Colonic mucosa (tissue), 4 donors: Measurements from ENCODE around the gene DSC1. TPM values are rescaled to one million over a fixed set of nuclear protein-coding genes. Genes with fewer than 3 reads are reported as not detected.

Experiments used
- DNase-seq: peaks from one replicate; pipeline ENCODE4 v3.0.0-alpha.2; 2020
- H3K27ac ChIP-seq: fragments of 200-600 bp; one replicate; pipeline ENCODE4 v1.8.0; 2021
- H3K27me3 ChIP-seq: fragments of 200-600 bp; one replicate; pipeline ENCODE4 v1.8.0; 2021
- H3K36me3 ChIP-seq: fragments of 200-600 bp; one replicate; pipeline ENCODE4 v1.8.0; 2021
- H3K4me1 ChIP-seq: fragments of 200-600 bp; one replicate; pipeline ENCODE4 v1.8.0; 2021; ENCODE audit warnings: mild to moderate bottlenecking
- H3K4me3 ChIP-seq: fragments of 200-600 bp; one replicate; pipeline ENCODE4 v1.8.0; 2021
- H3K9ac ChIP-seq, 2 donors: one replicate each; pipeline ENCODE4 v1.7.0; 2013; ENCODE audit warnings: control low read depth in 2 of 2, low read depth in 2 of 2, low read length in 2 of 2
- H3K9me3 ChIP-seq: fragments of 200-600 bp; one replicate; pipeline ENCODE4 v1.8.0; 2021
- CTCF ChIP-seq: fragments of 200-600 bp; IDR thresholded peaks from one replicate; pipeline ENCODE4 v1.8.0; 2022; ENCODE audit warnings: antibody characterized with exemption, mild to moderate bottlenecking
- intact Hi-C: fragments of 100-400 bp; cut with DNase I; formaldehyde crosslinking; loops from one replicate; pipeline ENCODE4 v1.14.1; 2022
- total RNA-seq, 2 donors: library from RNA; stranded (reverse); fragmentation: NEBNext Ultra II Directional in 1 of 2; extraction: Animal tissue kit (Norgen Biotek cat#: 25700) in 1 of 2; gene quantifications; one replicate each; pipeline ENCODE4 v1.2.1, GENCODE V29; 2021
- donor health status: healthy.
- donor health status: DM: no; HTN: no; CAD: no.
- donor health status: DM: no; HTN: no; CAD: no.

Gene DSC1
- total RNA-seq, 2 donors from 2014 or later = 0.05 to 0.17 TPM

- peak overlapping the region; percentile 62 for H3K4me3 ChIP-seq
- intact Hi-C loops = loop anchor here (5.0 kb wide), 1 partner anchor 98 kb away; no protein-coding TSS in a partner anchor
Observed at GRCh38 chr18:31099450-31100230, 63.0 kb downstream of the DSC1 start.

GRCh38 chr18:31098878-31099277 is 63.8 kb downstream of the DSC1 start:
- Histone ChIP-seq H3K9ac (peak overlapping the region in 1 of 2 donors; percentile 57), H3K36me3 (no peaks in the 10 kb centered on the region), H3K4me1 (peaks cover 3% of the 10 kb centered on the region), H3K27ac (peak overlapping the region; percentile 94), H3K9me3 (no peaks in the 10 kb centered on the region), H3K27me3 (no peaks in the 10 kb centered on the region), H3K4me3 (no peak overlapping the region)
- intact Hi-C loops = no loop called here
- DNase-seq = no peak
- no peak for TF ChIP-seq CTCF

More at GRCh38 chr18:31099450-31100230, 63.0 kb downstream of the DSC1 start:
- DNase-seq = peak; percentile 39
- H3K27me3 ChIP-seq = no peaks in the 10 kb centered on the region
- peak overlapping the region in 1 of 2 donors; percentile 79 for H3K9ac ChIP-seq
- no peak for TF ChIP-seq CTCF
- H3K27ac ChIP-seq = peak overlapping the region; percentile 94
- H3K4me1 ChIP-seq = peaks cover 3% of the 10 kb centered on the region
- no peaks in the 10 kb centered on the region for H3K36me3 ChIP-seq
- H3K9me3 ChIP-seq = no peaks in the 10 kb centered on the region

- intact Hi-C loops = no loop called here
- Histone ChIP-seq H3K9ac (no peak overlapping the region), H3K36me3 (no peaks in the 10 kb centered on the region), H3K4me1 (peaks cover 3% of the 10 kb centered on the region), H3K27ac (peak overlapping the region; percentile 94), H3K4me3 (no peak overlapping the region), H3K27me3 (no peaks in the 10 kb centered on the region), H3K9me3 (no peaks in the 10 kb centered on the region)
- TF ChIP-seq CTCF = no peak
- no peak for DNase-seq
Observed at GRCh38 chr18:31097666-31098065, 65.0 kb downstream of the DSC1 start.

- H3K27me3 ChIP-seq = no peaks in the 10 kb centered on the region
- no peaks in the 10 kb centered on the region for H3K9me3 ChIP-seq
- no peak for DNase-seq
- H3K9ac ChIP-seq = no peak overlapping the region
- no peaks in the 10 kb centered on the region for H3K36me3 ChIP-seq
- peaks cover 3% of the 10 kb centered on the region for H3K4me1 ChIP-seq
- no peak for TF ChIP-seq CTCF
- H3K4me3 ChIP-seq = no peak overlapping the region
- H3K27ac ChIP-seq = peak overlapping the region; percentile 16
- intact Hi-C loops = no loop called here
Observed at GRCh38 chr18:31093880-31094279, 68.8 kb downstream of the DSC1 start.

GRCh38 chr18:31093294-31093693 is 69.4 kb downstream of the DSC1 start:
- Histone ChIP-seq H3K9ac (no peak overlapping the region), H3K9me3 (no peaks in the 10 kb centered on the region), H3K36me3 (no peaks in the 10 kb centered on the region), H3K4me1 (peaks cover 3% of the 10 kb centered on the region), H3K27ac (no peak overlapping the region), H3K4me3 (no peak overlapping the region), H3K27me3 (no peaks in the 10 kb centered on the region)
- no peak for TF ChIP-seq CTCF
- DNase-seq = no peak
- intact Hi-C loops = no loop called here
